SK-MEL-5 (cell line): ENCODE data around the gene NNAT. TPM values are rescaled to one million over a fixed set of nuclear protein-coding genes. Genes with fewer than 3 reads are reported as not detected.
"Not testable (repeated sequence)": the region's sequence is repeated elsewhere in the genome, so short reads cannot be mapped to it uniquely, and the experiment has no call there.

Experiments
- DNase-seq: peaks from one replicate; pipeline ENCODE4 v3.0.0-alpha.2; 2016; ENCODE audit warnings: low read depth, low spot score
- in situ Hi-C: cut with HindIII; loops from 2 replicates; pipeline ENCODE4 v1.10.0; 2016; ENCODE audit warnings: low sequenced_read_pairs, high pct_unique_total_duplicates, low pct_unique_long_range_greater_than_20kb
- total RNA-seq: library from RNA; depleted of rRNA; stranded (reverse); fragments of >200 nt; shearing (Covaris generic); gene quantifications from 2 replicates; pipeline ENCODE4 v1.2.3, GENCODE V29; 2014

NNAT gene
- total RNA-seq, 1 experiment from 2014 or later = not detected

- DNase-seq = no peak
- in situ Hi-C loops = no loop called here
These were observed 8.3 kb downstream of the NNAT start for GRCh38 chr20:37529214-37529967.

- in situ Hi-C loops = no loop called here
These were observed 9.0 kb downstream of the NNAT start for GRCh38 chr20:37529968-37530600.

GRCh38 chr20:37530696-37531095, 9.6 kb downstream of the NNAT start:
- in situ Hi-C loops = no loop called here

More at GRCh38 chr20:37529968-37530600, 9.0 kb downstream of the NNAT start:
- no peak for DNase-seq

DNA sequence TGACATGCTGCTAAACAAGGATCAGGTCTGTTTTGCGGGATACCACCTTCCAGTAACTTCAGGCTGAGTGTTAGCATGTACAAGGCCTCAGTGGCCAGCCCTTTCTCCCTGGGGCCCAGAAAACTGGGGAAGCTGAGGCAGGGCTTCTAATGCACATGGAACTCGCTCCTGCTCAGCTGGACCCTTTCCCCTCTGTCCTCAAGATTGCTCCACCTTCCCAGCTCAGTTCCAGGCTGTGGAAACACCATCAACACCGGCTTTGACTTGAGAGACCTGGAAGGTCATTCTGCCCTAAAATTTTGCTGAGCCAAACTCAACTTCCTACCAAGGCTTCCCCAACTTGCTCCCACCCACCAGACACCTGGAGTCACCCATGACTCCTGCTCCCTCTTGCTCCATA, 10.8 kb downstream of the NNAT start:
- no peak for DNase-seq
- in situ Hi-C loops = no loop called here

More at GRCh38 chr20:37530696-37531095, 9.6 kb downstream of the NNAT start:
- no peak for DNase-seq

DNA sequence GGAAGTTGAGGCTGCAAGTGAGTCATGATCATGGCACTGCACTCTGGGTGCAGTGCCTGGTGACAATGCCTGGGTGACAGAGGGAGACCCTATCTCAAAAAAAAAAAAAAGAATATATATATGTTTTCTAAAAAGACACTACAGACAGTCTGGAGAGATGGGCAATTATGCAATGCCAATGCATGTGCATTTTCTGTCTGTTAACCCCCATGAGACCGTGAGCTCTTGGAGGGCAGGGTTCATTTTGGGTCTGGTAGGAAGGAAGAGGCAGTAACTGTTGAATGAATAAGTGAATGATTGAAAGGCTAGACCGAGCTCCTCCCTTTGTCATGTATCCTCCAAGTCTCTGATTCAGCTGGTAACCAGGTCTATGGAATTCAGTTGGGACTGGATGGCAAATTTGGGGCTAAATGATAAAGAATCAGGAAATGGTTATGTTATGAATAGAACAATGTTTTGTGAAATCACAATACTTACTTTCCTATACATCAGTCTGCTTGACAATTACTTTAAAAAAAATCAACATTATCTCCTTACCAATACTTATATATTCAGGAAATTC, 12.2 kb downstream of the NNAT start:
- DNase-seq = no peak
- in situ Hi-C loops = no loop called here

GRCh38 chr20:37534401-37535157, 13.5 kb downstream of the NNAT start:
- in situ Hi-C loops = no loop called here
- DNase-seq = peak; percentile 97

DNA sequence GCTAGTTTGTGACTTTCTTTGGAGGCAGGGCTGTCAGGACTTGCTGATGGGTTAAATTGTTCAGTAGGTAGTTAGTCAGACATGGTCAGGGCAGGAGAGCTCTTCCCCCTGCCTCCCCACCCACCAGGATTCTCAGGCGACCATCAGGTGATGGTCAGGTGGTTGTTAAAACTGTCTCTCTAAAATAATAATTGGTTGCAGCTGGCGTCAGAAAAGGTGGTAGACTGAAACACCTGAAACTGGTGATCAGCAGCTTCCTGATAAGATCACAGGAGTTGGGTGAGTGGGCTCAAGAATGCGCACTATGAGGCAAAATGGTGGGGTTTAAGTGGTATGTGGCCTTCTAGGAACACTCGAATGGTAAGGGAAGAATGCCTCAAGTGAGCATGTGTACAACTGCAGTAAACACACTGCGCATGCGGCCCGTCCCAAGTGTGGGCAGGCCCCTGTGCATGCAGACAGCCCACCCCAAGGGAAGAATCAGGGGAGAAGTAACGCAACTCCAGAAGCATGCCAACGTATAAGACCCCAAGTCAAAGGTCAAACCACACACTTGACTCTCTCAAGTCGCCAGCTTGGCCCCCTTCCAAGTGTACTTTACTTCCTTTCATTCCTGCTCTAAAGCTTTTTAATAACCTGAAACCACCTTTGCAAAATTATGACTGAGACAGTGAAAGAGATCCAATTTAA, 14.5 kb downstream of the NNAT start:
- in situ Hi-C loops = no loop called here
- no peak for DNase-seq

DNA sequence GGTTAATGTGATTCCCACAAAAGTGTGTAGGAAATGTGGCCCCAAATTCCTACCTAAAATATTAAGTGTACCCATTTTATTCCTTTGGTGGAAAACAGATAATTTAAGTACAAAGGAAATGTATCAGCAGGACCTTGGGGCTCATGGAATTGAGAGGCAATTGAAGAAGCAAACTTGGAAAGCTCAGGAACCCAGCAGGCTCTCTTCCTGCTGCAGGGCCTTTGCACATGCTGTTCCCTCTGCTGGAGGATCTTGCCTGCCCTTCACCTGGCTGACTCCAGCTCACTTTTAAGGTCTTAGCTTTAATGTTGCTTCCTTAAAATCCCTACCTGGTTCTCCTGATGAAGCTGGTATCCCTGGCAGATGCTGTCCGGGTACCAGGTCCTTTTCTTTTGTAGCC, 16.5 kb downstream of the NNAT start:
- in situ Hi-C loops = no loop called here
- DNase-seq = no peak

- in situ Hi-C loops = no loop called here
These were observed 17.0 kb downstream of the NNAT start for GRCh38 chr20:37538003-37538402.

GRCh38 chr20:37539424-37539823, 18.4 kb downstream of the NNAT start:
- no peak for DNase-seq
- in situ Hi-C loops = no loop called here

More at GRCh38 chr20:37538003-37538402, 17.0 kb downstream of the NNAT start:
- peak; percentile 68 for DNase-seq

GRCh38 chr20:37540001-37540400, 19.0 kb downstream of the NNAT start:
- DNase-seq = no peak
- in situ Hi-C loops = no loop called here

GRCh38 chr20:37540838-37541237, 19.8 kb downstream of the NNAT start:
- DNase-seq, in situ Hi-C loops: not testable (repeated sequence)

- in situ Hi-C loops = no loop called here
- no peak for DNase-seq
These were observed 20.3 kb downstream of the NNAT start for GRCh38 chr20:37541326-37541725.

DNA sequence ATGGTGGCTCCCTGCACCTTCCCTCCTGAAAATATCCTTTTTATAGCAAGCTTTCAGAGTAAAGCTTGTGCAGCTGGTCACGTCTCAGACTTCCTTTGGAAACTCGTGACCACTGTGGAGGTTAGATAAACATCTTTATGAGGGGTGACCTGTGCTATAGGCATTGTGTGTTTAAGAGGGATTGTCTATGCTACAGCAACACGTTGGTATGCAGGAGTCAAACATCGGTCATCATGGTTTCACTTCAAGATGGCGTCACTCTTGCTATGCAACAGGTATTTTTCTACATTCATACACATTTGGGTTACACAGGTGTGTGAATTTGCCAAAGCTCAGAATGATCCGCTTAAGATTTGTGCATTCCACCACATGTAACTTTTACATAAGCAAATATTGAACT, 21.2 kb downstream of the NNAT start:
- no peak for DNase-seq
- in situ Hi-C loops = no loop called here

- in situ Hi-C loops = no loop called here
- peak; percentile 76 for DNase-seq
These were observed 22.8 kb downstream of the NNAT start for GRCh38 chr20:37543828-37544227.

- no peak for DNase-seq
- in situ Hi-C loops = no loop called here
These were observed 23.3 kb downstream of the NNAT start for GRCh38 chr20:37544386-37544785.

DNA sequence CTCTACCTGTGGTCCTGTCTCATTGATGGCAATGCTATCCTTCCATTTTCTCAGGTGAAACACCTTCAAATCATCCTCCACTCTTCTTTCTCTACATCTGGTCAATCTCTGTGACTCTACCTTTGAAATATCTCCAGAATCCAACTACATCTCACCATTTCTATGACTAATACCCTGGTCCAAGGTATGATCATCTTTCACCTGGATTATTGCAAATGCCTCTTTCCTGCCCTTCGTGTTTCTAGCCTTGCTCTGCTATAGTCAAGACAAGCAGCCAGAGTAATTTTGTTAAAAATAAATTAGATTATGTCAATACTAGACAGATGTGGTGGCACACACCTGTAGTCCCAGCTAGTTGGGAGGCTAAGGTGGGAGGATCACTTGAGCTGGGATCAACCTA, 24.5 kb downstream of the NNAT start:
- no peak for DNase-seq
- in situ Hi-C loops = no loop called here

DNA sequence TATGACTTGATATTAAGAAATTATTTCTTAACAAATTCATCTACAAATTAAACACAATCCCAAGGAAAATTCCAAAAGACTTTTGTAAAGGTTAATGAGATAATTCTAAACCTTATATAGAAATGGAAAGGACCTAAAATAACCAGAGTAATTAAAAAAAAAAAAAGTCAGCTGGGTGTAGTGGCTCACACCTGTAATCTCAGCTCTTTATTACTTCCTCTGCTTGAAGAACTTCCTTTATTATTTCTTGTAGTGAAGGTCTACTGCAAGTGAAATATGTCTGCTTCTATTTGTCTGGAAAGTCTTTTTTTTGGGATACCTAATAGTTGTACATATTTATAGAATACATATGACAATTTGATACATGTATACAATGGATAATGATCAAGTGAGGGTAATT, 26.9 kb downstream of the NNAT start:
- in situ Hi-C loops = no loop called here

More for the DNA sequence above, 26.9 kb downstream of the NNAT start:
- DNase-seq = no peak
